BE2C (cell line): ENCODE data around the gene ZNF462.
"Not testable (repeated sequence)": the region's sequence is repeated elsewhere in the genome, so short reads cannot be mapped to it uniquely, and the experiment has no call there.

ENCODE experiments used
- DNase-seq: peaks from one replicate; pipeline ENCODE4 v3.0.0-alpha.2; 2020
- H3K27me3 ChIP-seq: fragments of 250-450 bp; sonication (Bioruptor Pico); 2 replicates; pipeline ENCODE4 v1.5.1; 2020; ENCODE audit warnings: mild to moderate bottlenecking
- H3K36me3 ChIP-seq: fragments of 250-450 bp; sonication (Bioruptor Pico); 2 replicates; pipeline ENCODE4 v1.5.1; 2020; ENCODE audit warnings: mild to moderate bottlenecking
- H3K4me1 ChIP-seq: fragments of 250-450 bp; sonication (Bioruptor Pico); 2 replicates; pipeline ENCODE4 v1.5.1; 2020
- H3K4me3 ChIP-seq: 2 replicates; pipeline ENCODE4 v1.5.1; 2011; ENCODE audit warnings: low read depth, low read length
- H3K9me3 ChIP-seq: fragments of 250-450 bp; sonication (Bioruptor Pico); 2 replicates; pipeline ENCODE4 v1.5.1; 2020
- TF ChIP-seq, protein P1 (sequence below): IDR thresholded peaks from 2 replicates; pipeline ENCODE4 v1.5.1; 2012; ENCODE audit warnings: mild to moderate bottlenecking, low read depth, low read length

ZNF462 gene

GRCh38 chr9:106982636-106983035 is 119.7 kb downstream of the ZNF462 start:
- Histone ChIP-seq H3K4me1 (no peaks in the 10 kb centered on the region), H3K4me3 (no peak overlapping the region), H3K27me3 (no peaks in the 10 kb centered on the region), H3K9me3 (no peaks in the 10 kb centered on the region), H3K36me3 (peaks cover 51% of the 10 kb centered on the region)
- DNase-seq: no peak
- TF ChIP-seq, protein P1, sequence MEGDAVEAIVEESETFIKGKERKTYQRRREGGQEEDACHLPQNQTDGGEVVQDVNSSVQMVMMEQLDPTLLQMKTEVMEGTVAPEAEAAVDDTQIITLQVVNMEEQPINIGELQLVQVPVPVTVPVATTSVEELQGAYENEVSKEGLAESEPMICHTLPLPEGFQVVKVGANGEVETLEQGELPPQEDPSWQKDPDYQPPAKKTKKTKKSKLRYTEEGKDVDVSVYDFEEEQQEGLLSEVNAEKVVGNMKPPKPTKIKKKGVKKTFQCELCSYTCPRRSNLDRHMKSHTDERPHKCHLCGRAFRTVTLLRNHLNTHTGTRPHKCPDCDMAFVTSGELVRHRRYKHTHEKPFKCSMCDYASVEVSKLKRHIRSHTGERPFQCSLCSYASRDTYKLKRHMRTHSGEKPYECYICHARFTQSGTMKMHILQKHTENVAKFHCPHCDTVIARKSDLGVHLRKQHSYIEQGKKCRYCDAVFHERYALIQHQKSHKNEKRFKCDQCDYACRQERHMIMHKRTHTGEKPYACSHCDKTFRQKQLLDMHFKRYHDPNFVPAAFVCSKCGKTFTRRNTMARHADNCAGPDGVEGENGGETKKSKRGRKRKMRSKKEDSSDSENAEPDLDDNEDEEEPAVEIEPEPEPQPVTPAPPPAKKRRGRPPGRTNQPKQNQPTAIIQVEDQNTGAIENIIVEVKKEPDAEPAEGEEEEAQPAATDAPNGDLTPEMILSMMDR: no peak

- no peak for DNase-seq
- no peaks in the 10 kb centered on the region for H3K4me1 ChIP-seq
- H3K4me3 ChIP-seq: no peak overlapping the region
- H3K27me3 ChIP-seq: no peaks in the 10 kb centered on the region
- TF ChIP-seq, protein P1: no peak
- no peaks in the 10 kb centered on the region for H3K9me3 ChIP-seq
- H3K36me3 ChIP-seq: peaks cover 53% of the 10 kb centered on the region
Observed at GRCh38 chr9:106983346-106983745, 120.4 kb downstream of the ZNF462 start.

DNA sequence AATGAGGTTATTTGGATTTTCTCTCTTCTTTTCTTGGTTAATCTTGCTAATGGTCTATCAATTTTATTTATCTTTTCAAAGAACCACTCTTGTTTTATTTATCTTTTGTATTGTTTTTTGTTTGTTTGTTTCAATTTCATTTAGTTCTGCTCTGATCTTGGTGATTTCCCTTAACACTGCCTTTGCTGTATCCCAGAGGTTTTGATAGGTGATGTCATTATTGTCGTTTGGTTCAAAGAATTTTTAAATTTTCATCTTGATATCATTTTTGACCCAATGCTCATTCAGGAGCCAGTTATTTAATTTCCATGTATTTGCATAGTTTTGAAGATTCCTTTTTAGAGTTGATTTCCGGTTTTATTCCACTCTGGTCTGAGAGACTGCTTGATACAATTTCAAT is 126.9 kb downstream of the ZNF462 start:
- H3K27me3 ChIP-seq, DNase-seq: not testable (repeated sequence)
- peaks cover 53% of the 10 kb centered on the region for H3K36me3 ChIP-seq

GRCh38 chr9:106992186-106992585 is 129.2 kb downstream of the ZNF462 start:
- H3K4me3 ChIP-seq: no peak overlapping the region
- H3K36me3 ChIP-seq: peaks cover 61% of the 10 kb centered on the region
- H3K9me3 ChIP-seq: no peaks in the 10 kb centered on the region
- TF ChIP-seq, protein P1: no peak
- no peaks in the 10 kb centered on the region for H3K4me1 ChIP-seq
- no peaks in the 10 kb centered on the region for H3K27me3 ChIP-seq
- no peak for DNase-seq

More for the DNA sequence above, 126.9 kb downstream of the ZNF462 start:
- H3K9me3 ChIP-seq, H3K4me3 ChIP-seq, H3K4me1 ChIP-seq: not testable (repeated sequence)

- H3K4me3 ChIP-seq: no peak overlapping the region
- no peak for DNase-seq
- no peaks in the 10 kb centered on the region for H3K27me3 ChIP-seq
- no peaks in the 10 kb centered on the region for H3K9me3 ChIP-seq
- H3K36me3 ChIP-seq: peaks cover 49% of the 10 kb centered on the region
- TF ChIP-seq, protein P1: no peak
- H3K4me1 ChIP-seq: no peaks in the 10 kb centered on the region
Observed at GRCh38 chr9:106993603-106994002, 130.6 kb downstream of the ZNF462 start.

DNA sequence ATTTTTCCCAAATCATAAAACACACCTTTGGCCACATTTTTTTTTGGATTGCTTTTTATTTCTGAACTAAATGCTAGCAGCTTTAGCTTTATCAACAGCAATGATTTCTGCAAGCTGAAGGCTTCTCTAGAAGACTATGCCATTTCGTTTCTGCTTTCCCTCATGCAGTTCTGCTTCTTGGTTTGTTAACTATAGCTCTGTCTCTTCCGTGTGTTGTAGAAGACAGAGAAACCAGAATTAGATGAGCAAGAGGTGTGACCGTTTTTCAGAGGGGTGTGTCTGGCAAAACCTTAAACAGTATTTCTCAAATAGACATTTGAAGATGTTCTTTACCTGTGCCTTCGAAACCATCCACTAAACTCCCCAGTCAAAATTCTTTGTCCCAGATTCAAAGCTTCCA is 131.5 kb downstream of the ZNF462 start:
- no peaks in the 10 kb centered on the region for H3K9me3 ChIP-seq
- H3K27me3 ChIP-seq: no peaks in the 10 kb centered on the region
- no peak for DNase-seq
- no peaks in the 10 kb centered on the region for H3K4me1 ChIP-seq
- TF ChIP-seq, protein P1: no peak
- no peak overlapping the region for H3K4me3 ChIP-seq
- H3K36me3 ChIP-seq: peaks cover 48% of the 10 kb centered on the region

DNA sequence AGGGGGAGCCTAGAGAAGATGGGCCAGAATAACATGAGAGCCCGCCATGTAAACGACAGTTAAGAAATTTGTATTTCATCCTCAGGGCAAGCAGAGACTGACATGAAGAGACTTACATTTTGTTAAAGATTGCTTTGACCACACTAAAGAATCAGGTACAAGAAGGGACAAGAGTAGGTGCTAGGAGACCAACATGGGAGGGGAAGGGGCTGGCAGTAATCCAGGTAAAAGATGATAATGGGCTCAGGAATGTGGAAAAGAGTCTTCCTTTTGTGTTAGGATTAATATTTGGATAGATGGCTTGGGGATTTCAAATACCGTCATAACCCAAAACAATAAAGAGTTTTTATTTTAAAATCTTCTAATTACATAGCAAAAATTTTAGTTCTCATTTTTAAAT is 137.3 kb downstream of the ZNF462 start:
- TF ChIP-seq, protein P1: no peak
- H3K9me3 ChIP-seq: no peaks in the 10 kb centered on the region
- H3K27me3 ChIP-seq: no peaks in the 10 kb centered on the region

More for the DNA sequence above, 137.3 kb downstream of the ZNF462 start:
- no peaks in the 10 kb centered on the region; the same call in 1 of the 2 replicates for H3K4me1 ChIP-seq
- peaks cover 25% of the 10 kb centered on the region for H3K36me3 ChIP-seq
- H3K4me3 ChIP-seq: no peak overlapping the region
- DNase-seq: no peak
